OCI-LY7 (cell line): ENCODE results near the gene JAK1. TPM values are rescaled to one million over a fixed set of nuclear protein-coding genes. Genes with fewer than 3 reads are reported as not detected.
A peak's percentile ranks its signal among the peaks of the same experiment; 100 is the strongest.

Experiments used
- BruUV-seq: library from RNA; stranded (reverse); fragments of 400-500 nt; replicated peaks from 2 replicates; lab custom pipeline; 2021; lab: Mats Ljungman, UMichigan
- CTCF ChIA-PET: fragments of 300-600 bp; sonication (Branson Sonifier 250); formaldehyde crosslinking; loops from one replicate; lab custom pipeline; 2022; ENCODE audit warnings: antibody characterized with exemption; ENCODE audit not compliant: unreplicated experiment; lab: Charles Lee
- POLR2A ChIA-PET: fragments of 300-600 bp; sonication (Branson Sonifier 250); formaldehyde crosslinking; loops from one replicate; lab custom pipeline; 2022; ENCODE audit warnings: antibody characterized with exemption; lab: Charles Lee
- DNase-seq: peaks from one replicate; pipeline ENCODE4 v3.0.0-alpha.2; 2015; ENCODE audit warnings: low spot score
- H2AFZ ChIP-seq: fragments of 200-600 bp; sonication (generic), shearing (Covaris generic); 2 replicates; pipeline ENCODE4 v1.6.1; 2014; ENCODE audit warnings: mild to moderate bottlenecking, antibody characterized with exemption, low read length, moderate library complexity
- H3K27ac ChIP-seq: fragments of 200-600 bp; sonication (generic); 2 replicates; pipeline ENCODE4 v1.5.1; 2014; ENCODE audit warnings: mixed run types, low read depth, mild to moderate bottlenecking, moderate library complexity, low read length, inconsistent platforms; ENCODE audit not compliant: poor library complexity, severe bottlenecking
- H3K36me3 ChIP-seq: fragments of 200-600 bp; sonication (generic); 2 replicates; pipeline ENCODE4 v1.6.1; 2014; ENCODE audit warnings: mild to moderate bottlenecking, antibody characterized with exemption, low read length, moderate library complexity, mixed read lengths; ENCODE audit not compliant: insufficient read depth
- H3K4me1 ChIP-seq: fragments of 200-600 bp; sonication (generic); 2 replicates; pipeline ENCODE4 v1.5.1; 2014; ENCODE audit warnings: mild to moderate bottlenecking, low read length; ENCODE audit not compliant: insufficient read depth, poor library complexity, severe bottlenecking
- H3K4me2 ChIP-seq: fragments of 200-600 bp; sonication (generic); 2 replicates; pipeline ENCODE4 v1.6.1; 2014; ENCODE audit warnings: mild to moderate bottlenecking, low read length
- H3K4me3 ChIP-seq: fragments of 200-600 bp; sonication (generic); 2 replicates; pipeline ENCODE4 v1.5.1; 2014; ENCODE audit warnings: mild to moderate bottlenecking, low read depth, low read length; ENCODE audit not compliant: poor library complexity, severe bottlenecking
- H3K79me2 ChIP-seq: fragments of 200-600 bp; sonication (generic); 2 replicates; pipeline ENCODE4 v1.6.1; 2016; ENCODE audit warnings: low read depth, mild to moderate bottlenecking, low read length, moderate library complexity, mixed read lengths; ENCODE audit not compliant: insufficient read depth
- H3K9me2 ChIP-seq: fragments of 200-600 bp; sonication (generic); 2 replicates; pipeline ENCODE4 v1.6.1; 2016; ENCODE audit warnings: mild to moderate bottlenecking, low read length, mixed read lengths; ENCODE audit not compliant: insufficient read depth
- H3K9me3 ChIP-seq: fragments of 200-600 bp; sonication (generic); 2 replicates; pipeline ENCODE4 v1.6.1; 2014; ENCODE audit warnings: mild to moderate bottlenecking, mixed run types, low read length, mixed read lengths
- H4K20me1 ChIP-seq: fragments of 200-600 bp; sonication (generic); 2 replicates; pipeline ENCODE4 v1.6.1; 2014; ENCODE audit warnings: mild to moderate bottlenecking, antibody characterized with exemption, low read length, moderate library complexity, mixed read lengths; ENCODE audit not compliant: insufficient read depth
- EZH2phosphoT487 ChIP-seq: fragments of 200-600 bp; sonication (generic); IDR thresholded peaks from 2 replicates; pipeline ENCODE4 v1.6.1; 2018; ENCODE audit warnings: low read depth, borderline replicate concordance, mild to moderate bottlenecking, mixed run types, antibody characterized with exemption, low read length, moderate library complexity, mixed read lengths
- intact Hi-C: fragments of 100-400 bp; cut with micrococcal nuclease; formaldehyde crosslinking; loops from one replicate; pipeline ENCODE4 v1.10.0; 2022; ENCODE audit not compliant: unreplicated experiment
- total RNA-seq, 2 experiments: library from RNA; depleted of rRNA in 1 of 2; stranded (reverse); fragments of >200 nt in 1 of 2; shearing (Covaris generic) in 1 of 2; gene quantifications; 2 replicates each; pipeline ENCODE4 v1.2.3, GENCODE V29; 2014 to 2022
- TF ChIP-seq, protein P1 (sequence below): fragments of 200-600 bp; sonication (generic); conservative IDR thresholded peaks from 2 replicates; pipeline ENCODE4 v1.5.1; 2014; ENCODE audit warnings: mild to moderate bottlenecking, antibody characterized with exemption, low read length, moderate library complexity, mixed read lengths

Gene JAK1
- total RNA-seq, 2 experiments from 2014 or later = 72.6 to 86.8 TPM

- no TSS peak for BruUV-seq
- peaks cover 80% of the 10 kb centered on the region for H3K36me3 ChIP-seq
- H3K27ac ChIP-seq = peak overlapping the region; percentile 80
- H3K9me2 ChIP-seq = no peaks in the 10 kb centered on the region
- H3K4me2 ChIP-seq = peak overlapping the region; percentile 82
- peaks cover 9% of the 10 kb centered on the region; the same call in 1 of the 2 replicates for H3K79me2 ChIP-seq
- ChIA-PET POLR2A (interaction anchor here (0.5 to 3.7 kb wide), 7 partner anchors 8 to 1029 kb away, joined by 3 to 21 read pairs (median 6); partner anchors contain the start of gene JAK1), CTCF (interaction anchor here (1.1 kb wide), 1 partner anchor 96 kb away, joined by 3 read pairs; no protein-coding TSS in a partner anchor)
- H3K4me3 ChIP-seq = peak overlapping the region; percentile 44
- intact Hi-C loops = loop anchor here (1.0 to 2.0 kb wide), 4 partner anchors 29 to 203 kb away; partner anchors contain the start of gene JAK1
- no peak overlapping the region for H2AFZ ChIP-seq
- peak; percentile 97 for DNase-seq
- H3K4me1 ChIP-seq = peaks cover 51% of the 10 kb centered on the region
- TF ChIP-seq EZH2phosphoT487 = no peak
- TF ChIP-seq, protein P1, sequence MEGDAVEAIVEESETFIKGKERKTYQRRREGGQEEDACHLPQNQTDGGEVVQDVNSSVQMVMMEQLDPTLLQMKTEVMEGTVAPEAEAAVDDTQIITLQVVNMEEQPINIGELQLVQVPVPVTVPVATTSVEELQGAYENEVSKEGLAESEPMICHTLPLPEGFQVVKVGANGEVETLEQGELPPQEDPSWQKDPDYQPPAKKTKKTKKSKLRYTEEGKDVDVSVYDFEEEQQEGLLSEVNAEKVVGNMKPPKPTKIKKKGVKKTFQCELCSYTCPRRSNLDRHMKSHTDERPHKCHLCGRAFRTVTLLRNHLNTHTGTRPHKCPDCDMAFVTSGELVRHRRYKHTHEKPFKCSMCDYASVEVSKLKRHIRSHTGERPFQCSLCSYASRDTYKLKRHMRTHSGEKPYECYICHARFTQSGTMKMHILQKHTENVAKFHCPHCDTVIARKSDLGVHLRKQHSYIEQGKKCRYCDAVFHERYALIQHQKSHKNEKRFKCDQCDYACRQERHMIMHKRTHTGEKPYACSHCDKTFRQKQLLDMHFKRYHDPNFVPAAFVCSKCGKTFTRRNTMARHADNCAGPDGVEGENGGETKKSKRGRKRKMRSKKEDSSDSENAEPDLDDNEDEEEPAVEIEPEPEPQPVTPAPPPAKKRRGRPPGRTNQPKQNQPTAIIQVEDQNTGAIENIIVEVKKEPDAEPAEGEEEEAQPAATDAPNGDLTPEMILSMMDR = 0 out of 2 replicates have a peak, but pooled peaks have one; percentile 10
- H3K9me3 ChIP-seq = no peaks in the 10 kb centered on the region
- peaks cover 14% of the 10 kb centered on the region for H4K20me1 ChIP-seq
Observed at GRCh38 chr1:64864018-64864940, 102.1 kb downstream of the JAK1 start.

DNA sequence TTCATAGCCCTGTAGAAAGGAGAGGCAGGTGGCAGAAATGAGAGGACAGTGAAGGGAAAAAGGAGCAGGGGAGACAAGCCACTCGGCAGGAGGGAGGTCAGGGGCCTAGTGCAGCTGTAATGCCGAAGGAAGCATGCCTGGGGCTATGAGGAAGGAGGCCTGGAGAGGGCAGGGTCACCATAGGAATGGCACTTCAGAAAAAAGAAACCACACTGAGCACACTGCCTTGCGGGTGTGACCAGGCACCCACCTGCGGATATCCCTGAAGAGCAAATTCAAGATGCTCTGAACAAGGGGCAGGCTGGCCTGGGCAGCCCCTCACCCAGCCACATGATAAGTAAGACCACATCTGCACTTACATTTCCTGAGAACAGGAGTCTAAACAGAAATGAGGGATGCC lies 104.7 kb downstream of the JAK1 start:
- TF ChIP-seq, protein P1 = peak; percentile 51
- TF ChIP-seq EZH2phosphoT487 = no peak
- CTCF ChIA-PET = no interaction called here
- BruUV-seq = no TSS peak
- Histone ChIP-seq H3K4me3 (no peak overlapping the region), H3K4me2 (peak overlapping the region; percentile 46), H2AFZ (no peak overlapping the region), H4K20me1 (peaks cover 14% of the 10 kb centered on the region), H3K9me3 (no peaks in the 10 kb centered on the region), H3K4me1 (peaks cover 51% of the 10 kb centered on the region), H3K36me3 (peaks cover 81% of the 10 kb centered on the region), H3K79me2 (peaks cover 9% of the 10 kb centered on the region; the same call in 1 of the 2 replicates), H3K9me2 (no peaks in the 10 kb centered on the region), H3K27ac (peak overlapping the region; percentile 25)
- POLR2A ChIA-PET = no interaction called here
- intact Hi-C loops = loop anchor here (1.0 kb wide), 1 partner anchor 180 kb away; no protein-coding TSS in a partner anchor
- DNase-seq = peak; percentile 48
